Gastrocnemius medialis (tissue), 4 donors: ENCODE results near the gene LRFN3.

Experiments
- CTCF ChIP-seq, 5 experiments: fragments of 450-650 bp in 3 of 5; fragments of 200-600 bp in 2 of 5; sonication (generic) in 2 of 5; IDR thresholded peaks in 4 of 5; conservative IDR thresholded peaks in 1 of 5; 1 replicate in 4 of 5; 2 replicates in 1 of 5; pipeline ENCODE4 v1.5.1; 2016 to 2019; ENCODE audit warnings: antibody characterized with exemption in 5 of 5, mild to moderate bottlenecking in 3 of 5, moderate library complexity in 3 of 5
- POLR2A ChIP-seq, 2 donors: fragments of 450-650 bp; IDR thresholded peaks; one replicate each; pipeline ENCODE4 v1.6.1; 2017; ENCODE audit warnings: antibody characterized with exemption in 2 of 2, mild to moderate bottlenecking in 2 of 2, moderate library complexity in 2 of 2

GRCh38 chr19:35908973-35909683 is 27.0 kb upstream of the LRFN3 start:
- no peak for TF ChIP-seq CTCF (IDR thresholded peaks at IDR 0.05 in 4 of 5, conservative IDR thresholded peaks at IDR 0.05 in 1 of 5)
- no peak for TF ChIP-seq POLR2A (IDR thresholded peaks at IDR 0.05)
